HPDE6-E6E7 (cell line): ENCODE data around the gene CACNA1B.
"Not testable (repeated sequence)": the region's sequence is repeated elsewhere in the genome, so short reads cannot be mapped to it uniquely, and the experiment has no call there.

ENCODE experiments used
- DNase-seq: peaks from one replicate; pipeline ENCODE4 v3.0.0; 2011; ENCODE audit warnings: missing footprints; ENCODE audit errors: extremely low spot score

The CACNA1B gene

DNA sequence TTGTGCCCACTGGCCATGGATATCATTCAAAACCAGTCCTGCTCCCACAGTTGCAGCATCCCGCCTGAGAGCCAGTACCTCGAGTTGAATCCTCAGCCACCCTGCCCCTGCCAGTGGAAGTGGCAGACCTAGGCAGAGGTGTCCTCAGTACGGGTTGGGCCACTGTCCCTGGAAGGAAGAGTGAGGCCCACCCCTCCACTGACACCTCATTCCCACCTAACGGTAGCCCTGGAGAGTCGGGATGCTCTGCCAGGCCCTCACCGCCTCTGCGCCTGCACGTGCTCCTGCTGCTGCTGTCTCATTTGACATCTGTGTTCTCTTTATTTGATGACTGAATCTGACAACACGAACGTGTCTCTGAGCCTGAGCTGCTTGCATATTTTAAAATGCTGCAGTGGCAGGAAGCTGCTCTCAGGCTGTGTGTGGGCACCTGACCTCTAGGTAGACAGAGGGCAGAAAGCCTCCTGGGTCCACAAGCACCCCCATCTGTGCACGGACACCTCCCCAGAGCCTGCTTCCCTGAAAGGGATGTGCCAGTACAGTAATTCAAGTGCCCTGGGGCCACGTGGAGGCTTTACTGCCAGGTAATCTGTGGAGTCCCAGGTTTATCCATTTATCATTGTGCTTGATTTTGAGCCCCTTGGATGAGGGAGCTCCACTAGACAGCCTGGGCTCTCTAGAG, 194.7 kb downstream of the CACNA1B start:
- no peak for DNase-seq

DNA sequence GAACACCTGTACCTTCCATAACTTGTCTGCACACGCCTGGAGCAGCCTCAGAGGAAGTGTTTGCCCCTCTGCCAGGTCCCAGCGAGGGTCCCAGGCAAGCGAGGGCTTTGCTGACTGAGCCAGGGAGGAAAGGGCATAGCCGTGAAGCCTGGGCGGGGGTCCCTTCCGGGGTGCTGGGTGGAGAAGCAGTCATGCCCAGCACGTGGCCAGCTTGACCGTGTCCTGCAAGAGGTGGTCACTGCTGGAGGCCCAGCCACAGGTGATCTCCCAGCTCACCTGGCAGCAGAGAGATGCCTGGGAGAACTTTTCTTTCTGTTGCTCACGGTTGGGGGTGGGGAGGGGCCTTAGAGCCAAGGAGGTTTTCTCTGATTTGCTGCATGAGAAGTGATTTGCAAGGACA, 195.3 kb downstream of the CACNA1B start:
- no peak for DNase-seq

DNA sequence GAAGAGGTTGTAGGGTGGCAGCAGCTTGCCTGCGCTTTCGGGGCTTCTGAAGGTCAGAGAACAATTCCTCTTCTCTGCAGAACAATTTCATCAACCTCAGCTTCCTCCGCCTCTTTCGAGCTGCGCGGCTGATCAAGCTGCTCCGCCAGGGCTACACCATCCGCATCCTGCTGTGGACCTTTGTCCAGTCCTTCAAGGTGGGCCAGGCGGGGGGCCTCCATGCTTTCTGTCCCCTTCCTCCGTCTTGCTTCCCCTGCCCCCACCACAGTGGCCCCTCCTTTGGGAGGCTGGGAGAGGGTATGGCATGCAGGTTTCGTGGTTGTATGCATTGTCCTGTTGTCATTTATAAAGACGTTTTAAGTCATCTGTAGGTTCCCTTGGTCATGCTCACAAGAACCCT, 195.8 kb downstream of the CACNA1B start:
- no peak for DNase-seq

DNA sequence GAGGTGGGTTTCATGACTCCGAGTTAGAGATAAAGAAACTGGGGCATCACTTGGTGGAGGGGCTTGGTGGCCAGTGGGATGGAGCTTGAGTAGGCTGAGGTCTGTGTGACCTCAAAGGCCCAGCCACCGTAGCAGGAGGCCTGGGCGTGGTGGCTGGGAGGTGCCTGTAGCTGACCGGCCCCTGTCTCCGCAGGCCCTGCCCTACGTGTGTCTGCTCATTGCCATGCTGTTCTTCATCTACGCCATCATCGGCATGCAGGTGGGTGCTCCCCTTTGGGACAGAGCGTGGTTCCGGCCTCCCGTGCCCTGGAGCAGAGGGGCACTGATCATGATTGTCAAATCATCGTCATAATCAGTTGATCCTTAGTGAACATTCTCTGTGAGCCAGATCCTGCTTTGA, 196.2 kb downstream of the CACNA1B start:
- no peak for DNase-seq

DNA sequence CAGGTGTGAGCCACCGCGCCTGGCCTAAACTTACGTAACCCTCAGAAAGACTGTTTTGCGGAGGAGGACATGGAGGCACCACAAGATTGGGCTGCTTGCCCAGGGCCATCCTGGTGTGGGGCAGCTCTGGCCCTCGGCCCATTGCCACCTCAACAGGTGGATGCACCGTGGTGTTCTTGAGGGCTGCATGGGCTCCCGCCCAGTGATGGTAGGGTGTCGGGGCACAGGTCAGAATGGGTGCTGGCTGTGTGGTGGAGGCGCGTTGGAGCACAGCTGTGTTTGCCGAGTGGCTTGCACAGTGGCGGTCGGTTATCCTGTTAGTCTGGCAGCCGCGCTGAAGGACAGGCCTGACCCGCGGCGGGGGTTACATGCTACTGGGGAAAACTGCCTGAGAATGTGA, 196.9 kb downstream of the CACNA1B start:
- no peak for DNase-seq

DNA sequence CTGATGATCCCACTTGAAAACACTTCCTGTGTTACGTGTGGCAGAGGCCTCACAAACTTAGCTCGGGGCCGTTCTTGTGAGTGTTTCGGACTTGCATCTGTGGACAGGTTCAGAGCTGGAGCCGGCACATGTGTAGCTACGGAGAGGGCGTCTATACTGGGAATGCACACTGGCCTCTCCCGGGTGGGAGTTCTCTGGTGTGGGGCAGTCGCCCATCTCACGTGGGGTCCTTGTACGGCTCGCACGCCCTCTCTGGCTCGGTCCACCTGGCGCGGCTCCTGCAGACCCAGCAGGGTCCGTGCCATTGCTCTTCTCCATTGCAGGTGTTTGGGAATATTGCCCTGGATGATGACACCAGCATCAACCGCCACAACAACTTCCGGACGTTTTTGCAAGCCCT, 197.9 kb downstream of the CACNA1B start:
- DNase-seq: no peak

DNA sequence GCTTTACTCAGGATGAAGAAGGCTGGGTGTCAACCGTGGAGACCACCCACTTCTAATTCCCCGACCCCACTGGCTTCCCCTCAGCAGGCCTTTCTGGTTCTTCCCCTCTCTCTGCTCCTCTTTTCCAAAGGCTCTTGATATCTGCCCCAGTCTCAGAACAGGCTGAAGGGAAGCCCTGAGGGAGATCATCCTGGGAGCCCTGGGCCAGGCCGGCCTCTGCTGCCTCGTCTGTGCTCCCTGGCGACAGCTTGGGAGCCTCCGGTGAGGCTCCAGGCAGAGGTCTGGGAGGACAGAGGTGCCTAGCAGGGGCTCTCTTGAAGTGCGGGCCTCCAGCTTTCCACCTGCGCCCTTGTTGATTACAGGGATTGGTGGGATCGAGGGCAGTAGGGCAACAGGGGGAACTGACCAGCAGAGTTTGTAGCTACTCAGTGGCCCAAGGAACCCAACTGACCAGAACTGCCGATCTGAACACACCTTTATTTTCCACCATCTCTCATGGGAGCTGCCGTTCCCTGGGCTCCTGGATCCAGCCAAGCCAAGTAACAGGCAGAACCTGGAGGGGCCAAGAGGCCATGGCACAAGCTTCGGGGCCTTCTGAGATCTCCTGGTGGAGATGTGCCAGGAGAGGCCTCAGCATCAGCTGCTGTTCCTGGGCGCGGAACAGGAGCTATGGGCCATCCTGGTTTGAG, 198.5 kb downstream of the CACNA1B start:
- DNase-seq: no peak

DNA sequence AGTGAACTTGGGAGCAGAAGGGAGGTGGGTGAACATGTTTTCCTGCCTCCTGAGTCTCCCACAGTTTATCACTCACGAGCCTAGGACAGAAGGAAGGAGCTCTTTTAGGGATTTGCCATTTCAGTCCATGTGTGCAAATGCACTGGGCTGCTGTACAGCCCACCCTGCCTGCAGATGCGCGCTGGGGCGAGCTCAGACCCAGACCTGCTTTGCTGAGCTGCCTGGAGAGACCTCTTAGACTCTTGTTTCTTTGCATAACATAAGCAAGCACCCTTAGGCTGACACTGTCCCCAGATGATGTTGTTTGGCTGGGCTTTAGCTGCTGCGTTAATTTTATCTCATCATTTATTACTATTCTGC, 199.0 kb downstream of the CACNA1B start:
- DNase-seq: no peak

DNA sequence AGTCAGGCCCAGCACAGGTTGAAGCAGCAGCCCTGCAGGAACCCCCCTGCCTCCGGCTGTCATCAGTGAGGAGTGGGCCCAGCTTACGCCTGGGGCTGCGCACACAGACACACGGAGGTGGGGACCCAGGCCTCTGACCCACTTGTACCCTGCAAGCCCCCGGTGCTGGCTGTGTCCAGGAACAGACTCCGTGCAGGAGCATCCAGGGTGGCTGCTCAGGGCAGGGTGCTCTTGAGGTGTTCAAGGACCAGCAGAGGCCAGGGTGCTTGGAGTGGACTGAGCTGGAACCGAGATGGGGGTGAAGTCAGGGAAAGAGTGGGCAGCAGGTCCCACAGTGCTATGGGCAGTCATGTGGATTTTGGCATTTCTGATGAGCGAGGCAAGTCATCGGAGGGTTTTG, 199.5 kb downstream of the CACNA1B start:
- DNase-seq: no peak

DNA sequence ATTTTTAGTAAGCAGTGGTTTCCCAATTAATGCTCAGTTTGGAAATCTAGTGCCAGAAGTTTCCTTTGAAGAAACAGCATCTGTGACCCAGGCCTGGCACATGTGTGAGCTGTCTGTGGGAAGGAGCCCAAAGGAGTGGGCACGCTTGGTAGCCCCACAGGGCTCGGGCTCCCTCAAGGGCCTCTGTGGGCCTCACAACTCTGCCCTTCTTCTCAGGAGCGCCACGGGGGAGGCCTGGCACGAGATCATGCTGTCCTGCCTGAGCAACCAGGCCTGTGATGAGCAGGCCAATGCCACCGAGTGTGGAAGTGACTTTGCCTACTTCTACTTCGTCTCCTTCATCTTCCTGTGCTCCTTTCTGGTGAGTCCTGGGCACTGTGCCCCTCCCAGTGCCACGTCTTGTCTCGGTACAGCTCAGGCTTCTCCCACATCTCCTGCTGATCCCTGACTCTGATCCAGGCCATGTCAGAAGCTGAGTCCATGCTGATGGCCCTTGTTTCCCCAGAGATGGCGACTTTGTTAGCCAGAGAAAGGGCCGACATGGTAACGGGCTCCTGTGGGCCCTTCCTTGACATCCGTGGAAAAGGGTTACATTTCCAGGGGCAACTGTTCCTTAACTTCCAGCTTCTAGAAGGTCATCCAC, 200.4 kb downstream of the CACNA1B start:
- no peak for DNase-seq

DNA sequence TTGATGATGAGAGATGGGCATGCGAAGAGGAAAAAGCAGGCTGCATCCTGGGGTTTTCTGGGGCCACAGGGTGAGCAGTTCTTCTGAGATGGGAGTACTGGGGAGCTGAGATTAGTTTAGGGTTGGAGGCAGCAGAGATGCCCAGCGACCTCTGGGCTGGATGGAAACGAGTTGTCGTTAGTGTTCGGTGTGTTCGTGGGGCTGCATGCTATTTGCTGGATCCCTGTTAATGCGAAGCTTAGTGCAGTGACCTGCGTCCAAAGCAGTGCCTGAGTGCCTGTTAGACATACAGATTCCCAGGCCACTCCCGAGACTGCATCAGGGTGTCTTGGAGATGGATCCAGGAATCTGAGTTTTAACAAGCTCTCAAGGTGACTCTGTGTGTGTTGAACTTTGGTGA, 201.3 kb downstream of the CACNA1B start:
- DNase-seq: no peak

DNA sequence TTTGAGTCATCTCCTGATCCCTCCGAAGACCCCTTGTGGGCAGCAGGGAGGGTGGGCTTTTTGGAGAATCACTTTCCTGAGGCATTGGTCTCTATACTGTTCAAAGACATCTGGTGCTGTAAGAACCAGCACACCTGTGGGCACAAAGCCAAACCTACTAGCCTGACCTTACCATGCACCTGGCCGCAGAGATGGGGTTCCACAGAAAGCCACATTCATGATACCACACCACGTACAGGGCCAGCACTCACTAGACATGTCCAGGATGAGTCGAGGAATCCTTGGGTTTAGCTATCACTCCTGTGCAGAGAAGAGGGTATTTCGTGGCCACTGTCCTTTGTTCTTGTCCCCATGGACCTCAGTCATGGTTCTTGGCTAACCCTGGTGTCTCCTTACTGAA, 203.4 kb downstream of the CACNA1B start:
- no peak for DNase-seq

DNA sequence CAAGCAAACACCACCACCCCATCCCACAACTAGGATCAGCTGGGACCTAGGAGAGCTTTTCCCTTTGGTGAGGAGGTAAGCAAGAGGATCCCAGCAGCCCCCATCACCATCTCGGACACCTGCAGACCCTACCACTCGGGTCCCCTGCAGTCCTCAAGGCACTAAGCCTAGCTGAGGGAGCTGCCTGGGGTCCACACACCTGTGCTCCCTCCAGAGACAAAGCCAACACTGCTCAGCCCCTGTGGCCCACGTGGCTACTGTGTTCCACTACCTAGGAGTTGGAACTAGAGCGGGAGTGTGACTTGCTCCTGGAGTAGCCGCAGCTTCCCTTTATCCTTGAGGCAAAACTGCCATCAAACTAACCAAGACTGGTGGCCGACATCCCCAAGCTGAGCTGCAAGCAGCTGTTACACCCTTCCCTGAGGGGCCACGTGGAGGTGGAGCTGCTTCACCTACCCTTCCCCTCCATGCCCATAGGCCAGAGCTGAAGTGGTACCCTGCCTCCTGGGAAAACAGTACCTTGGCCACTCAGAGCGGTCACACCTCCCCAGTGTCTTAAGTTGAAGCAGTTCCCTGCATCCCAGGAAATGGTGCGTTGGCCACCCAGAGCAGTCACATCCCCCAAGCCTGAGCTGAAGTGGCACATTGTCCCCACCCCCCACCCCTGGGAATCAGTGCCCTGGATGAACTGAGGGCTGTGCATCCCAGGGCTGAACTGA, 205.5 kb downstream of the CACNA1B start:
- DNase-seq: no peak

DNA sequence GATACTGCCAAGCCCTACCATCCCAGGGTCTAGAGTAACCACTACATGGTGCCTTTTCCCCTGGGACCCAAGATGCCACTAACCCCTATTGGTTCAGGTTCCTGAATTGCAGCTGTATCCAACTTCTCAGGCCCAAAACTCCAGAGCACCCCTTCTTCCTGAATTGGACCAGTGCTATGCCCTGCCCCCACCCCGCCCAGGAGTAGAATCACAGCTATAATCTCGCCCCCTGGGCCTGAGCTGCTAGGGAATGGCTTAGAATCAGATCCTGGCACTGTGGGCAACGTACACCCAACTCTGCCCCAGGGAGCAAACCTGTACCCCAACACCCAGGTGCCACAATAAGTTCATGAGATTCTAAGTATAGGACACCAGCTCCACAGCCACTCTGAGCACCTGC, 206.3 kb downstream of the CACNA1B start:
- no peak for DNase-seq

DNA sequence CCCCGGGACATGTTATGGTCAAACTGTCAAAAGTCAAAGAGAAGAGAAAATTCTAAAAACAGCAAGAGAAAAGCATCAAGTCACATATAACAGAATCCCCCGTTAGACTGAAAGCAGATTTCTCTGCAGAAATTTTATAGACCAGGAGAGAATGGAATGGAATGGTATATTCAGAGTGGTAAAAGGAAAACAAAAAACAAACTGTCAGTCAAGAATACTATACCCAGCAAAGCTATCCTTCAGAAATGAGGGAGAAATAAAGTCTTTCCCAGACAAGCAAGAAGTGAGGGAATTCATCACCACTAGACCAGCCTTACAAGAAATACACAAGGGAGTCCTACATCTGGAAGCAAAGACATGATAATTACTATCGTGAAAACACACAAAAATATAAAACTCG, 208.0 kb downstream of the CACNA1B start:
- no peak for DNase-seq

DNA sequence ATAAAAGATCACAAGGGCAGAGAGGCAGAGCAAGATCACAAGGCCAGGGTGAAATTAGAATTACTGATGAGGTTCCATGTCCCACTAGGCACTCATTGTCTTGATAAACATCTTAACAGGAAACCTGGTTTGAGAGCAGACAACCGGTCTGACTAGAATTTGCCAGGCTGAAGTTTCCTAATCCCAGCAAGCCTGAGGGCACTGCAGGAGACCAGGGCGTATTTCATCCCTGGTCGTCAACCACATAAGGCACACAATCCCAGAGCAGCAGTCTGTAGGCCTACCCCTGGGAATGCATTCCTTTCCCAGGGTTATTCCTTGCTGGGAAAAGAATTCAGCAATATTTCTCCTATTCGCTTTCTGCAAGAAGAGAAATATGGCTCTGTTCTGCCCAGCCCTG, 214.5 kb downstream of the CACNA1B start:
- not testable (repeated sequence) for DNase-seq

DNA sequence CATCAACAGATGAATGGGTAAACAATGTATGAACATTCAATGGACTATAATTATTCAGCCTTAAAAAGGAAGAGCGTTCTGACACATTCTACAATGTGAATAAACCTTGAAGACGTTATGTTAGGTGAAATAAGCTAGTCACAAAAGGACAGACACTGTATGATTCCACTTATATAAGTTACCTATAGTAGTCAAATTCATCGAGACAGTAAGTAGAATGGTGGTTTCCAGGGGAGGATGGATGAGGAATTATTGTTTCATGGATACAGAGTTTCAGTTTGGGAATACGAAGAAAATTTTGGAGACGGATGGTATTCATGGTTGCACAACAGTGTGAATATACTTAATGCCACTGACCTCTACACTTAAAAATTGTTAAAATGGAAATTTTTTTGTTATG, 216.4 kb downstream of the CACNA1B start:
- DNase-seq: no peak

DNA sequence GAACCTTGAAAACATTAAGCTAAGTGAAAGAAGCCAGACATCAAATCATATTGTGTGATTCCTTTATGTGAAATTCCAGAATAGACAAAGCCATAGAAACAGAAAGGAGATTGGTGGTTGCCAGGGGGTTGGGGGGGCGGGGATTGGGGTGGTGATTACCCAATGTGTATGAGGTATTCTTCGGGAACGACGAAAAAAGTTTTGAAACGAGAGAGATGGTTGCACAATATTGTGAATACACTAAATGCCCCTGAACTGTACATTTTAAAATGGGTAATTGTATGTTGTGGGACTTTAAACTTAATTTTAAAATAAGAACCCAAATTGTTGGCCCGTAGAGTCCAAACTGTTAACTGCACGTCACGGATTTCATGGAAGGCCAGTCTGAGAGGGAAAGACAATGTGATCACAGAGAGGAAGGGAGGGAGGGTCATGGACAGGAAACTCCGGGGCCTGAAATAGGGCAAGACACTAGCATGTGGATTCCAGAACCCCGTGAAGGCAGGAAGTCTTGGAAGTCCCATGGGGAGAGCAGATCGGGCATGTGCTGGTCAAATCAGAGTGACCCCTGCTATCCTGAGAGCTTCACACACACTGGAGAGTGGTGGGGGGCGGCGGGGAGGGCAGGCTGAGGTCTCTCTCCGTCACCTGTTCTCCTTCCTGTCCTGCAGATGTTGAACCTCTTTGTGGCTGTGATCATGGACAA, 218.4 kb downstream of the CACNA1B start:
- no peak for DNase-seq

DNA sequence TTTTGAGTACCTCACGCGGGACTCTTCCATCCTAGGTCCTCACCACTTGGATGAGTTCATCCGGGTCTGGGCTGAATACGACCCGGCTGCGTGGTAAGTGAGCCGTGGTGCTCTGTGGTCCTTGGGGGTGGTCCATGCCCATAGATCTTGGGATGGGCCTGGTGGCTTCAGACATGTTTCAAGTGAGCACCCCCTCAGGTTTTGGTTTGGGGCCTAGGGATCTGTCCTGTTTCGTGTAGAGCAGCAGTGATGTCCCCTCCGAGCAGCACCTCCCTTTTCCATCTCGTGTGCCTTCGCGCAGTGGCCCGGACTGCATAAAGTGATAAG, 218.9 kb downstream of the CACNA1B start:
- no peak for DNase-seq

DNA sequence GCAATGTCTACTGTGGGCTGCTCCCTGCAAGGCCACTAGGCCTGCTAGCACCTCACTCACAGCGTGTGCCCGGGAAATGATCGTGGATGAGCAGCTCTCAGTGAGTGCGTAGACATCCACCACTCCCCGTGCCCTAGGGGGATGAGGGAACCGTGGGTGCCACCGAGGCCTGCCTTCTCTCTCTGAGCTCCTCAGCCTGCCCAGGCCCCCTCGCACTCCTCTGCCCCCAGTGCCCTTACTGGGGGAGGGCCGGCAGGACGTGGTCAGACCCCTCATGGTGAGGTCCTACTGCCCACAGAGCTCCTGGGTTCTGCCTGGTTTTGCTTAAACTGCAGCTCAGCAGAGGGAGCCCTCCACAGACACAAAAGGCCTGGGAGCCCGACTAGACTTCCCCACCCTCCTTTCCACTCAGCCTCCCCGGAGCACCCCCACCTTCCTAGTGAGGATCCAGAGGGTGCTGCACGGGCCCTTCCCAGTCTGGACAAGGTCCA, 220.0 kb downstream of the CACNA1B start:
- DNase-seq: no peak

DNA sequence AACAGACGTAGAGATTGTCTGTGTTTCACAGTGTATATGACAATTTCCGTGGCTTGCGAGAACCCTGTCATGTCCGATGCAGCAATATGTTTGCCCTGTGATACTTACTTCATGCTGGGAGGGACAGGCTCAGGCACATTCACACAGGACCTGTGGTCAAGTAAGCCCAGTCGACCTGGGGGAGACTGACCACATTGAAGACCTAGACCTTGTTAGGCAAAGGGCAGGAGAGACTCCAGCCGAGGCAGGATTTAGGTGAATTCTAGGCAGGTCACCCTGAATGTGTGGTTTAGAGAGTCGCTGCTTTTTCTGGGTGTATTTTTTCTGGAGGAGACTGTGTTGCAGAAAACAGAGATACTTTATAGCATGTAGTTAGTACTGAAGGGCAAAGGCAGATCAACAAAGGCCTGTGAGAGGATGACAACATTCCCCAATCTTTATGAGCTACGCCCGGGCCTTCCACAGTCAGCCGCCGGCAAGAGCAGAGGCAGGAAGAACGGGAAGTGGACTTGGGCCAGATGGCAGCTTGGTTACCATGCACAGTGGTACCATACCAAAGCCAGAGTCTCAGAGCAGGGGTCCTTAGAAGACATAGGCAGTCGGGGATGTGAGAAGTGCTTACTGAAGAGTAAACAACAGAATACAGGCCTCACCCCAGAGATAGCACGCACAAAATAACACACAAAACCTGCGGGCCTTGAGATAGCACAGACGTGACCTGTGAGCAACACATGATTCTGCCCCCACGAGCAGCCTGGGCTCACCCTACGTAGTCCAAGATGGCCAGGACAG, 220.7 kb downstream of the CACNA1B start:
- no peak for DNase-seq
